CD4-positive, CD25-positive, alpha-beta regulatory T cell (primary cell): ENCODE results near the gene SNRPE. TPM values are rescaled to one million over a fixed set of nuclear protein-coding genes. Genes with fewer than 3 reads are reported as not detected.

Experiments
- ATAC-seq, 2 donors: fragments of 150-1000 bp; cut with Tn5 transposase; one replicate each; pipeline ENCODE4 v1.10.0; 2021; ENCODE audit warnings: low read depth in 2 of 2, moderate number of reproducible peaks in 2 of 2, moderate library complexity in 1 of 2
- DNase-seq, 3 donors: peaks; one replicate each; pipeline versions ENCODE4 v3.0.0 to v3.0.0-alpha.2; 2012 to 2022; ENCODE audit warnings: mixed read lengths in 1 of 3
- H3K27ac ChIP-seq: one replicate; pipeline ENCODE4 v1.7.0; 2013; ENCODE audit warnings: mild to moderate bottlenecking, low read length; ENCODE audit not compliant: insufficient read depth, poor library complexity, severe bottlenecking
- H3K27me3 ChIP-seq: one replicate; pipeline ENCODE4 v1.7.0; 2013; ENCODE audit warnings: low read length; ENCODE audit not compliant: control insufficient read depth, insufficient read depth
- H3K36me3 ChIP-seq: one replicate; pipeline ENCODE4 v1.7.0; 2013; ENCODE audit warnings: mild to moderate bottlenecking, low read length, moderate library complexity; ENCODE audit not compliant: control insufficient read depth, insufficient read depth
- H3K4me1 ChIP-seq: 2 replicates; pipeline ENCODE4 v1.7.0; 2013; ENCODE audit warnings: mild to moderate bottlenecking, low read length; ENCODE audit not compliant: insufficient read depth, control insufficient read depth, poor library complexity, severe bottlenecking
- H3K4me3 ChIP-seq: one replicate; pipeline ENCODE4 v1.7.0; 2013; ENCODE audit warnings: low read depth, mild to moderate bottlenecking, low read length, moderate library complexity
- H3K9me3 ChIP-seq, 2 experiments: 1 replicate in 1 of 2; 2 replicates in 1 of 2; pipeline ENCODE4 v1.7.0; 2013; ENCODE audit warnings: low read length in 2 of 2, mild to moderate bottlenecking in 1 of 2, moderate library complexity in 1 of 2; ENCODE audit not compliant: control insufficient read depth in 2 of 2
- H3K27ac Mint-ChIP-seq, 3 donors: one replicate each; pipeline ENCODE4 v1.8.0; 2020 to 2022; ENCODE audit warnings: mild to moderate bottlenecking in 3 of 3, mixed read lengths in 3 of 3, moderate library complexity in 2 of 3
- H3K27me3 Mint-ChIP-seq: one replicate; pipeline ENCODE4 v1.8.0; 2022; ENCODE audit warnings: mild to moderate bottlenecking, mixed read lengths
- H3K36me3 Mint-ChIP-seq: one replicate; pipeline ENCODE4 v1.8.0; 2020; ENCODE audit warnings: mixed read lengths
- H3K4me1 Mint-ChIP-seq, 4 donors: one replicate each; pipeline ENCODE4 v1.8.0; 2020 to 2022; ENCODE audit warnings: mixed read lengths in 4 of 4, mild to moderate bottlenecking in 1 of 4
- H3K4me3 Mint-ChIP-seq, 4 donors: one replicate each; pipeline ENCODE4 v1.8.0; 2020 to 2022; ENCODE audit warnings: mild to moderate bottlenecking in 4 of 4, mixed read lengths in 4 of 4, moderate library complexity in 3 of 4
- H3K9me3 Mint-ChIP-seq, 7 donors: one replicate each; pipeline ENCODE4 v1.8.0; 2020 to 2022; ENCODE audit warnings: mixed read lengths in 7 of 7, mild to moderate bottlenecking in 3 of 7, moderate library complexity in 2 of 7
- polyA plus RNA-seq, 4 donors: library from polyadenylated mRNA; unstranded; fragments of 300-500 nt; fragmentation: Illumina TruSeq; gene quantifications; one replicate each; pipeline ENCODE4 v1.2.3, GENCODE V29; 2021
- total RNA-seq: library from RNA; stranded (reverse); gene quantifications from one replicate; pipeline ENCODE4 v1.2.3, GENCODE V29; 2022

The SNRPE gene
- total and polyA plus RNA-seq, 5 donors from 2014 or later, result 40.1 to 324 (median 241) TPM

- no peak for ATAC-seq
- peaks cover 11% of the 10 kb centered on the region for H3K36me3 Mint-ChIP-seq
- no peaks in the 10 kb centered on the region for H3K27me3 ChIP-seq
- H3K27ac ChIP-seq, result no peak overlapping the region
- H3K9me3 ChIP-seq, result no peaks in the 10 kb centered on the region
- H3K27ac Mint-ChIP-seq, result no peak overlapping the region
- peaks cover 9% of the 10 kb centered on the region for H3K36me3 ChIP-seq
- no peaks in the 10 kb centered on the region for H3K4me1 ChIP-seq
- peaks cover 0 to 9% (median 0%) of the 10 kb centered on the region in 4 donors for H3K4me1 Mint-ChIP-seq
- no peak overlapping the region for H3K4me3 ChIP-seq
- no peak overlapping the region for H3K4me3 Mint-ChIP-seq
- no peak for DNase-seq
- H3K9me3 Mint-ChIP-seq, result no peaks in the 10 kb centered on the region
- no peaks in the 10 kb centered on the region for H3K27me3 Mint-ChIP-seq
Measured at GRCh38 chr1:203880606-203881005, 19.2 kb downstream of the SNRPE start.

- no peaks in the 10 kb centered on the region for H3K36me3 ChIP-seq
- no peak overlapping the region for H3K4me3 ChIP-seq
- H3K4me1 Mint-ChIP-seq, result no peaks in the 10 kb centered on the region
- H3K4me3 Mint-ChIP-seq, result no peak overlapping the region
- peaks cover 3 to 6% of the 10 kb centered on the region in 2 experiments for H3K9me3 ChIP-seq
- ATAC-seq, result no peak
- peaks cover 0 to 6% (median 0%) of the 10 kb centered on the region in 7 donors for H3K9me3 Mint-ChIP-seq
- H3K27ac ChIP-seq, result no peak overlapping the region
- no peak for DNase-seq
- H3K36me3 Mint-ChIP-seq, result peaks cover 4% of the 10 kb centered on the region
- no peak overlapping the region for H3K27ac Mint-ChIP-seq
- no peaks in the 10 kb centered on the region for H3K27me3 ChIP-seq
- H3K4me1 ChIP-seq, result no peaks in the 10 kb centered on the region
- no peaks in the 10 kb centered on the region for H3K27me3 Mint-ChIP-seq
Measured at GRCh38 chr1:203888807-203889251, 27.4 kb downstream of the SNRPE start.

- Histone ChIP-seq H3K9me3 (peaks cover 12 to 13% of the 10 kb centered on the region in 2 experiments), H3K4me3 (no peak overlapping the region), H3K4me1 (no peaks in the 10 kb centered on the region), H3K27me3 (peaks cover 2% of the 10 kb centered on the region), H3K36me3 (no peaks in the 10 kb centered on the region), H3K27ac (no peak overlapping the region)
- no peaks in the 10 kb centered on the region for H3K4me1 Mint-ChIP-seq
- DNase-seq, result no peak
- peaks cover 5% of the 10 kb centered on the region for H3K27me3 Mint-ChIP-seq
- H3K36me3 Mint-ChIP-seq, result no peaks in the 10 kb centered on the region
- ATAC-seq, result no peak
- H3K4me3 Mint-ChIP-seq, result no peak overlapping the region
- H3K9me3 Mint-ChIP-seq, result peaks cover 0 to 14% (median 5%) of the 10 kb centered on the region in 7 donors
- no peak overlapping the region for H3K27ac Mint-ChIP-seq
Measured at GRCh38 chr1:203891950-203892349, 30.6 kb downstream of the SNRPE start.

- H3K36me3 Mint-ChIP-seq, result no peaks in the 10 kb centered on the region
- no peak overlapping the region for H3K27ac Mint-ChIP-seq
- H3K9me3 ChIP-seq, result peaks cover 6 to 11% of the 10 kb centered on the region in 2 experiments
- no peak overlapping the region for H3K4me3 Mint-ChIP-seq
- no peak for DNase-seq
- H3K27ac ChIP-seq, result no peak overlapping the region
- H3K9me3 Mint-ChIP-seq, result peaks cover 0 to 9% (median 5%) of the 10 kb centered on the region in 7 donors
- no peak overlapping the region for H3K4me3 ChIP-seq
- H3K27me3 Mint-ChIP-seq, result peaks cover 5% of the 10 kb centered on the region
- H3K27me3 ChIP-seq, result peaks cover 2% of the 10 kb centered on the region
- H3K4me1 Mint-ChIP-seq, result no peaks in the 10 kb centered on the region
- no peak for ATAC-seq
- H3K36me3 ChIP-seq, result no peaks in the 10 kb centered on the region
- no peaks in the 10 kb centered on the region for H3K4me1 ChIP-seq
Measured at GRCh38 chr1:203898458-203899352, 37.3 kb downstream of the SNRPE start.

GRCh38 chr1:203899353-203899716 is 37.9 kb downstream of the SNRPE start:
- Histone ChIP-seq H3K4me1 (no peaks in the 10 kb centered on the region), H3K4me3 (no peak overlapping the region), H3K36me3 (no peaks in the 10 kb centered on the region), H3K27me3 (peaks cover 2% of the 10 kb centered on the region), H3K27ac (no peak overlapping the region), H3K9me3 (peaks cover 4 to 5% of the 10 kb centered on the region in 2 experiments)
- Mint-ChIP-seq H3K27ac (no peak overlapping the region), H3K36me3 (no peaks in the 10 kb centered on the region), H3K27me3 (peaks cover 5% of the 10 kb centered on the region), H3K4me1 (no peaks in the 10 kb centered on the region), H3K4me3 (no peak overlapping the region), H3K9me3 (peaks cover 0 to 4% (median 2%) of the 10 kb centered on the region in 7 donors)
- DNase-seq (no peak), ATAC-seq (no peak)

GRCh38 chr1:203899869-203900714 is 38.7 kb downstream of the SNRPE start:
- no peaks in the 10 kb centered on the region for H3K27me3 ChIP-seq
- no peak overlapping the region for H3K27ac ChIP-seq
- ATAC-seq (no peak), DNase-seq (no peak)
- Mint-ChIP-seq H3K4me3 (no peak overlapping the region), H3K27ac (no peak overlapping the region), H3K4me1 (no peaks in the 10 kb centered on the region), H3K36me3 (no peaks in the 10 kb centered on the region), H3K9me3 (peaks cover 0 to 1% (median 0%) of the 10 kb centered on the region in 7 donors), H3K27me3 (peaks cover 5% of the 10 kb centered on the region)
- no peaks in the 10 kb centered on the region for H3K4me1 ChIP-seq
- H3K4me3 ChIP-seq, result no peak overlapping the region
- H3K36me3 ChIP-seq, result no peaks in the 10 kb centered on the region
- H3K9me3 ChIP-seq, result no peaks in the 10 kb centered on the region

GRCh38 chr1:203901581-203901980 is 40.2 kb downstream of the SNRPE start:
- Mint-ChIP-seq H3K27me3 (peaks cover 6% of the 10 kb centered on the region), H3K4me3 (no peak overlapping the region), H3K36me3 (no peaks in the 10 kb centered on the region), H3K27ac (no peak overlapping the region), H3K9me3 (peaks cover 0 to 1% (median 0%) of the 10 kb centered on the region in 7 donors), H3K4me1 (no peaks in the 10 kb centered on the region)
- Histone ChIP-seq H3K36me3 (no peaks in the 10 kb centered on the region), H3K27ac (no peak overlapping the region), H3K27me3 (peaks cover 2% of the 10 kb centered on the region), H3K9me3 (no peaks in the 10 kb centered on the region), H3K4me3 (no peak overlapping the region), H3K4me1 (no peaks in the 10 kb centered on the region)
- no peak for DNase-seq
- ATAC-seq, result no peak
